IPS-NIHi7 (cell line): ENCODE data around the gene ATF4.
A peak's percentile ranks its signal among the peaks of the same experiment; 100 is the strongest.

Experiments
- DNase-seq: peaks from one replicate; pipeline ENCODE4 v3.0.0; 2012; ENCODE audit warnings: mixed read lengths; ENCODE audit errors: extremely low spot score

Gene ATF4

GRCh38 chr22:39528080-39528661 lies 7.8 kb downstream of the ATF4 start:
- no peak for DNase-seq

GRCh38 chr22:39528681-39529486 lies 8.5 kb downstream of the ATF4 start:
- DNase-seq = peak; percentile 78

GRCh38 chr22:39529487-39529851 lies 9.1 kb downstream of the ATF4 start:
- no peak for DNase-seq

GRCh38 chr22:39530116-39530515 lies 9.8 kb downstream of the ATF4 start:
- DNase-seq = no peak

- no peak for DNase-seq
These were observed 10.4 kb downstream of the ATF4 start for GRCh38 chr22:39530692-39531331.

- peak; percentile 95 for DNase-seq
These were observed 12.1 kb downstream of the ATF4 start, which contains the start of gene RPS19BP1 for GRCh38 chr22:39532215-39533073. TSS of gene RPS19BP1 (minus strand) at chr22:39532748. CDS start at chr22:39532738, 10 bp downstream.

- no peak for DNase-seq
These were observed 13.7 kb downstream of the ATF4 start for GRCh38 chr22:39534092-39534506.

GRCh38 chr22:39534591-39535356 lies 14.4 kb downstream of the ATF4 start:
- peak; percentile 86 for DNase-seq

GRCh38 chr22:39535357-39535725 lies 15.0 kb downstream of the ATF4 start:
- DNase-seq = no peak

GRCh38 chr22:39535831-39536449 lies 15.6 kb downstream of the ATF4 start:
- no peak for DNase-seq

GRCh38 chr22:39536711-39537110 lies 16.3 kb downstream of the ATF4 start:
- no peak for DNase-seq

- no peak for DNase-seq
These were observed 17.6 kb downstream of the ATF4 start for GRCh38 chr22:39537975-39538374.

GRCh38 chr22:39543095-39543494 lies 22.7 kb downstream of the ATF4 start:
- peak; percentile 75 for DNase-seq

GRCh38 chr22:39545386-39546365 lies 25.3 kb downstream of the ATF4 start:
- peak; percentile 83 for DNase-seq

- no peak for DNase-seq
These were observed 26.7 kb downstream of the ATF4 start for GRCh38 chr22:39546889-39547586.

- DNase-seq = no peak
These were observed 27.2 kb downstream of the ATF4 start for GRCh38 chr22:39547587-39547947.

GRCh38 chr22:39553429-39553828 lies 33.1 kb downstream of the ATF4 start:
- no peak for DNase-seq

GRCh38 chr22:39554151-39554550 lies 33.8 kb downstream of the ATF4 start:
- no peak for DNase-seq
